T-helper 17 cell (primary cell): ENCODE results near the gene VPS16. TPM values are rescaled to one million over a fixed set of nuclear protein-coding genes. Genes with fewer than 3 reads are reported as not detected.

Source experiments
- ATAC-seq: fragments of 150-1000 bp; cut with Tn5 transposase; 2 replicates; pipeline ENCODE4 v1.10.0; 2021; ENCODE audit warnings: mild to moderate bottlenecking, moderate library complexity
- DNase-seq, 3 donors: peaks; one replicate each; pipeline versions ENCODE4 v3.0.0 to v3.0.0-alpha.2; 2020 to 2021
- H3K9me3 ChIP-seq: one replicate; pipeline ENCODE4 v1.7.0; 2013; ENCODE audit warnings: low read length, mild to moderate bottlenecking; ENCODE audit not compliant: control insufficient read depth, poor library complexity, severe bottlenecking
- H3K27ac Mint-ChIP-seq: one replicate; pipeline ENCODE4 v1.8.0; 2022; ENCODE audit warnings: mild to moderate bottlenecking, moderate library complexity, mixed read lengths
- H3K27me3 Mint-ChIP-seq: one replicate; pipeline ENCODE4 v1.8.0; 2022; ENCODE audit warnings: mixed read lengths
- H3K36me3 Mint-ChIP-seq: one replicate; pipeline ENCODE4 v1.8.0; 2022; ENCODE audit warnings: low read depth, mixed read lengths
- H3K4me1 Mint-ChIP-seq: one replicate; pipeline ENCODE4 v1.8.0; 2022; ENCODE audit warnings: mild to moderate bottlenecking, mixed read lengths
- H3K4me3 Mint-ChIP-seq: one replicate; pipeline ENCODE4 v1.8.0; 2022; ENCODE audit warnings: mild to moderate bottlenecking, moderate library complexity, mixed read lengths
- total RNA-seq, 4 donors: library from RNA in 2 of 4; stranded (reverse) in 2 of 4; gene quantifications; one replicate each; pipeline ENCODE4 v1.2.3 and lab custom pipeline; 2022 to 2026

The VPS16 gene
- total RNA-seq, 2 donors from 2014 or later, result 41.9 to 42.9 TPM

DNA sequence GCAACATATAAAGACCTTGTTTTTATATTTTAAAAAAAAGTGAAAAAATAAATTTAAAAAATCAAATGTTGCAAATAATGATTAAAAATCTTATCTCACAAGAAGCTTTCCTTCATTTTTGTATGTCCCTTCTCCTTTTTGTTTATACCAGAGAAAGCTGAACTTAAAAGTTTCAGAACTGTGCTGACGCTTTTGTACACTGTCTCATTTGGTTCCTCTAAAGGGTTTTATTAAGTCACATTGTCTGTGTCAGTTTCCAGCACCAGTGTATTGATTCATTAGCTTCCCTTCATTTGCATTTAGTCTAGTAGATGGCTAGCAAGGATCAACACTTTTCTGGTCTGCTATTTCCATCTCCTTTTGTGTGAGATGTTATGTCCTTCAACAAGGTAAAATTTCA, 6.8 kb upstream of the VPS16 start:
- peaks cover 18% of the 10 kb centered on the region for H3K4me1 Mint-ChIP-seq
- ATAC-seq (no peak), DNase-seq (no peak)
- H3K9me3 ChIP-seq, result no peaks in the 10 kb centered on the region
- H3K4me3 Mint-ChIP-seq, result no peak overlapping the region
- peaks cover 7% of the 10 kb centered on the region for H3K36me3 Mint-ChIP-seq
- no peaks in the 10 kb centered on the region for H3K27me3 Mint-ChIP-seq
- no peak overlapping the region for H3K27ac Mint-ChIP-seq

GRCh38 chr20:2834401-2835110, 6.0 kb upstream of the VPS16 start:
- DNase-seq, result no peak
- no peaks in the 10 kb centered on the region for H3K9me3 ChIP-seq
- no peak overlapping the region for H3K27ac Mint-ChIP-seq
- H3K27me3 Mint-ChIP-seq, result no peaks in the 10 kb centered on the region
- H3K4me3 Mint-ChIP-seq, result no peak overlapping the region
- H3K36me3 Mint-ChIP-seq, result peaks cover 7% of the 10 kb centered on the region
- no peak for ATAC-seq
- H3K4me1 Mint-ChIP-seq, result peaks cover 21% of the 10 kb centered on the region

- Mint-ChIP-seq H3K27ac (no peak overlapping the region), H3K4me3 (no peak overlapping the region), H3K36me3 (peaks cover 5% of the 10 kb centered on the region), H3K27me3 (no peaks in the 10 kb centered on the region), H3K4me1 (peaks cover 22% of the 10 kb centered on the region)
- DNase-seq (no peak), ATAC-seq (no peak)
- no peaks in the 10 kb centered on the region for H3K9me3 ChIP-seq
Observed at GRCh38 chr20:2835331-2835796, 5.2 kb upstream of the VPS16 start.

GRCh38 chr20:2836035-2836434, 4.5 kb upstream of the VPS16 start:
- no peak for DNase-seq
- H3K9me3 ChIP-seq, result no peaks in the 10 kb centered on the region
- no peak for ATAC-seq
- Mint-ChIP-seq H3K27me3 (no peaks in the 10 kb centered on the region), H3K4me3 (no peak overlapping the region), H3K4me1 (peaks cover 22% of the 10 kb centered on the region), H3K27ac (peak overlapping the region; percentile 5), H3K36me3 (peaks cover 5% of the 10 kb centered on the region)

GRCh38 chr20:2837221-2837960, 3.2 kb upstream of the VPS16 start:
- peak overlapping the region; percentile 29 for H3K27ac Mint-ChIP-seq
- no peak for DNase-seq
- no peaks in the 10 kb centered on the region for H3K27me3 Mint-ChIP-seq
- no peak overlapping the region for H3K4me3 Mint-ChIP-seq
- ATAC-seq, result no peak
- H3K4me1 Mint-ChIP-seq, result peaks cover 25% of the 10 kb centered on the region
- H3K9me3 ChIP-seq, result no peaks in the 10 kb centered on the region
- H3K36me3 Mint-ChIP-seq, result peaks cover 5% of the 10 kb centered on the region

GRCh38 chr20:2838170-2838797, 2.3 kb upstream of the VPS16 start:
- DNase-seq (no peak), ATAC-seq (no peak)
- Mint-ChIP-seq H3K27ac (no peak overlapping the region), H3K4me1 (peaks cover 24% of the 10 kb centered on the region), H3K4me3 (no peak overlapping the region), H3K36me3 (peaks cover 5% of the 10 kb centered on the region), H3K27me3 (no peaks in the 10 kb centered on the region)
- no peaks in the 10 kb centered on the region for H3K9me3 ChIP-seq

DNA sequence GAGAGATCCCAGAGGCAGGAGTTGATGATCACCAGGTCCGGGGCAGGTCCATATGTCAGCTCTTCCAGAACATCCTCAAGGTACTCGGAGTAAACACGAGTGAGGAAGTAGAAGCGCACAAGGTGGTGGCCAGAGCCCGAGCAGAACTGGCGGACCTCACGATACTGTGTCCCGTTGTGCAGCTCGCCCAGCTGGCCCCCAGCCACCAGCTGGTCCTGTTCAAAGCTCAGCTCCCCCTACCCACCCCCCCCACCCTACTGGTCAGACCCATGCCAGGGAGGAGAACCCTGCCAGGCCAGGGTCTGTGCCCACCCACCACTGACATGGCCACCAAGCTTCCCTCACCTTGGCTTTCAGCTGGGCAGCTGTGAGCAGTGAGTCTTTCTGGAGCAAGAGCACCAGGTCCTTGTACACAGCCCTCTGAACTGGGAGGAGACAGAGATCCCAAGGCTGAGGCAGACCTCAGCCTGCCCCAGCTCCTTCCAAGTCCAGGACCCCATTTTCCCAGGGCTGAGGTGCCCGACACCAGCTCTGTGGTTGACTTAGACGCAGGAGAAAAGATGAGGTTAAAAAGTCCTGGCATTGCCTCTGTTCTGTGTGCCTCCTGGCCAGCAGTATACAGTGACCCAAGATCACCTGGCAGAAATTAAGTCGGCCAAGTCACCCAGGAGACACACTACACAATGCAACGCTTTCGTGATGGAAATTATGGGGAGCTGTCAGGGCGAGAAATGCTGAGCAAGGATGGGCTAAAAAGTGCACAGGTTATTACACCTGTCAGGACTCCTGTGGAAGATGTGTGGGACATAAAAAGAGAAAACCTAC, 1.5 kb upstream of the VPS16 start:
- Mint-ChIP-seq H3K27me3 (no peaks in the 10 kb centered on the region), H3K27ac (peak overlapping the region; percentile 86), H3K4me1 (peaks cover 26% of the 10 kb centered on the region), H3K4me3 (peak overlapping the region; percentile 86), H3K36me3 (peaks cover 5% of the 10 kb centered on the region)
- DNase-seq (no peak), ATAC-seq (no peak)
- no peaks in the 10 kb centered on the region for H3K9me3 ChIP-seq

DNA sequence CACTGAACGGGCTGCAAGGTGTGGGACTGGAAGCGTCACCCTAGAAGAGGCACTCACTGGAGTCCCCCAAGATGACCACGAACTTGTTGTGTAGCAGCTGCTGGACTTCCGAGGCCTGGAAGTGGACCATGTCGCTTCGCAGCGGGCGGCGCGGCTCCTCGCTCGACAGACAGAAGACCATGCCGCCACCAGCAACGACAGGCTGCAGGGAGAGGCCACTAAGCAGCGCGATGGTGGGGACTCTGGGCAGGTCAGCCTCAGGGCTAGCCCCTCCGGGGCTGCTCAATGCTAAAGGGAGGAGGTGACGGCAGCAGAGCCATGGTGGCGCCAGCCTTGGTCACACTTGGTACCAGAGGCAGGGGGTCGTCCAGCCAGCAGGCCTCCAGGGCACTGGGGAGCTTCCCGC, 810 bp upstream of the VPS16 start:
- H3K27me3 Mint-ChIP-seq, result no peaks in the 10 kb centered on the region
- peak overlapping the region; percentile 86 for H3K4me3 Mint-ChIP-seq
- peaks cover 30% of the 10 kb centered on the region for H3K4me1 Mint-ChIP-seq
- H3K27ac Mint-ChIP-seq, result peak overlapping the region; percentile 86
- ATAC-seq (no peak), DNase-seq (no peak)
- H3K36me3 Mint-ChIP-seq, result peaks cover 8% of the 10 kb centered on the region
- no peaks in the 10 kb centered on the region for H3K9me3 ChIP-seq

- ATAC-seq, result peak; percentile 27
- H3K4me1 Mint-ChIP-seq, result peaks cover 35% of the 10 kb centered on the region
Observed at GRCh38 chr20:2840967-2841531, 504 bp downstream of the VPS16 start.

GRCh38 chr20:2845607-2846006, 5.1 kb downstream of the VPS16 start:
- peaks cover 2% of the 10 kb centered on the region for H3K36me3 Mint-ChIP-seq
- no peaks in the 10 kb centered on the region for H3K9me3 ChIP-seq
- no peak for DNase-seq
- peaks cover 24% of the 10 kb centered on the region for H3K4me1 Mint-ChIP-seq
- no peaks in the 10 kb centered on the region for H3K27me3 Mint-ChIP-seq
- peak overlapping the region; percentile 86 for H3K27ac Mint-ChIP-seq
- no peak for ATAC-seq
- no peak overlapping the region for H3K4me3 Mint-ChIP-seq

More at GRCh38 chr20:2840967-2841531, 504 bp downstream of the VPS16 start:
- peak overlapping the region; percentile 86 for H3K27ac Mint-ChIP-seq
- peak in 1 of 3 donors; percentile 27 for DNase-seq
- H3K36me3 Mint-ChIP-seq, result peaks cover 8% of the 10 kb centered on the region
- H3K27me3 Mint-ChIP-seq, result no peaks in the 10 kb centered on the region
- peak overlapping the region; percentile 86 for H3K4me3 Mint-ChIP-seq
- H3K9me3 ChIP-seq, result no peaks in the 10 kb centered on the region

GRCh38 chr20:2846698-2847097, 6.2 kb downstream of the VPS16 start:
- Mint-ChIP-seq H3K27ac (no peak overlapping the region), H3K4me3 (no peak overlapping the region), H3K4me1 (peaks cover 20% of the 10 kb centered on the region), H3K36me3 (peaks cover 2% of the 10 kb centered on the region), H3K27me3 (no peaks in the 10 kb centered on the region)
- no peaks in the 10 kb centered on the region for H3K9me3 ChIP-seq
- ATAC-seq, result no peak
- no peak for DNase-seq

GRCh38 chr20:2847802-2848201, 7.3 kb downstream of the VPS16 start:
- H3K9me3 ChIP-seq, result no peaks in the 10 kb centered on the region
- Mint-ChIP-seq H3K4me3 (no peak overlapping the region), H3K27me3 (no peaks in the 10 kb centered on the region), H3K4me1 (peaks cover 24% of the 10 kb centered on the region), H3K27ac (peak overlapping the region; percentile 84), H3K36me3 (peaks cover 2% of the 10 kb centered on the region)
- no peak for ATAC-seq
- no peak for DNase-seq
